PFSK-1 (cell line): Measurements from ENCODE around the gene ZFHX3.

ENCODE experiments used
- POLR2AphosphoS5 ChIP-seq: IDR thresholded peaks from 2 replicates; pipeline ENCODE4 v1.6.1; 2012; ENCODE audit warnings: low read depth, mild to moderate bottlenecking, control low read depth, low read length, moderate library complexity
- SIN3A ChIP-seq: IDR thresholded peaks from 2 replicates; pipeline ENCODE4 v1.6.1; 2012; ENCODE audit warnings: mild to moderate bottlenecking, low read length, moderate library complexity, borderline replicate concordance; ENCODE audit not compliant: insufficient read depth
- TF ChIP-seq, protein P1 (sequence below), 2 experiments: IDR thresholded peaks; 2 replicates each; pipeline versions ENCODE4 v1.6.1 to v1.8.0; 2011 to 2012; ENCODE audit warnings: low read depth in 2 of 2, low read length in 2 of 2, control low read depth in 1 of 2, inconsistent platforms in 1 of 2, mild to moderate bottlenecking in 1 of 2, moderate library complexity in 1 of 2; ENCODE audit not compliant: insufficient read depth in 1 of 2

DNA sequence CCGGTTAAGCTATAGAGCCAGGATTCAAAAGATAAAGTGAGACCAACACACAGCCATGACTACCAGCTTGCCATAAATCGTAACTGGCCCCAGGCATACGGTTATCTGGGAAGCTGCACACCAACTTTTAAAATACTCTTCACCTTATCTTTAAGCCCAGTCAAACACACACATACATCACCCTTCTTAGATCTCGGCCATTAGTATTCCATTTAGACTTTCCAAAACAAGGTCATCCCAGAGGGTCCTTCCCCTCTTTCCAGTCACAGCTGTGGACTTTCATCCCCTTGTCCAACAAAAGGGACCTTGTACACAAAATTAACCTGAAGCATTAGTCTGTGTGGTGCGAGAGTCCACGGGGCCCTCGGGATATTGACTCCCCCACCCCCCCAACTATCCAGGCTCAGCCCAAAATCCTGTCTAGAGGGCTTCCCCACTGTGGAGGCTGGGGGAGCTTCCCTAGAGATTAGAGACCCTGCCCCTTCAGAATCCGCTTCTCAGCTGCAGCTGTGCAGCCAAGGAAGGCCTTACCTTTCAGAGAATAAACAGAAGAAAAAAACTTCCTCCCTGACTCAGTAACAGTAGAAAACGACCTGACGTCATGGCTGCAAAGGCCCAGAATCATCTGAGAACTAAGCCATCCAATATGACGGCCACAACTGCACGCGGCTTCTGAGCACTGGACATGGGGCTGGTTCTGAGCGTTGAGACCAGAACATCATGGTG lies 9.9 kb downstream of the ZFHX3 start:
- TF ChIP-seq, protein P1, sequence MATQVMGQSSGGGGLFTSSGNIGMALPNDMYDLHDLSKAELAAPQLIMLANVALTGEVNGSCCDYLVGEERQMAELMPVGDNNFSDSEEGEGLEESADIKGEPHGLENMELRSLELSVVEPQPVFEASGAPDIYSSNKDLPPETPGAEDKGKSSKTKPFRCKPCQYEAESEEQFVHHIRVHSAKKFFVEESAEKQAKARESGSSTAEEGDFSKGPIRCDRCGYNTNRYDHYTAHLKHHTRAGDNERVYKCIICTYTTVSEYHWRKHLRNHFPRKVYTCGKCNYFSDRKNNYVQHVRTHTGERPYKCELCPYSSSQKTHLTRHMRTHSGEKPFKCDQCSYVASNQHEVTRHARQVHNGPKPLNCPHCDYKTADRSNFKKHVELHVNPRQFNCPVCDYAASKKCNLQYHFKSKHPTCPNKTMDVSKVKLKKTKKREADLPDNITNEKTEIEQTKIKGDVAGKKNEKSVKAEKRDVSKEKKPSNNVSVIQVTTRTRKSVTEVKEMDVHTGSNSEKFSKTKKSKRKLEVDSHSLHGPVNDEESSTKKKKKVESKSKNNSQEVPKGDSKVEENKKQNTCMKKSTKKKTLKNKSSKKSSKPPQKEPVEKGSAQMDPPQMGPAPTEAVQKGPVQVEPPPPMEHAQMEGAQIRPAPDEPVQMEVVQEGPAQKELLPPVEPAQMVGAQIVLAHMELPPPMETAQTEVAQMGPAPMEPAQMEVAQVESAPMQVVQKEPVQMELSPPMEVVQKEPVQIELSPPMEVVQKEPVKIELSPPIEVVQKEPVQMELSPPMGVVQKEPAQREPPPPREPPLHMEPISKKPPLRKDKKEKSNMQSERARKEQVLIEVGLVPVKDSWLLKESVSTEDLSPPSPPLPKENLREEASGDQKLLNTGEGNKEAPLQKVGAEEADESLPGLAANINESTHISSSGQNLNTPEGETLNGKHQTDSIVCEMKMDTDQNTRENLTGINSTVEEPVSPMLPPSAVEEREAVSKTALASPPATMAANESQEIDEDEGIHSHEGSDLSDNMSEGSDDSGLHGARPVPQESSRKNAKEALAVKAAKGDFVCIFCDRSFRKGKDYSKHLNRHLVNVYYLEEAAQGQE (IDR thresholded peaks at IDR 0.05; ENCODE audit: insufficient read depth in 1 of 2, low read depth in 2 of 2, low read length in 2 of 2), result no peak
- TF ChIP-seq POLR2AphosphoS5 (no peak), SIN3A (no peak)
